NOMO-1 treated with dmso at 0.1 percent for 144 hours (cell line): ENCODE measurements around the gene TKTL2.
"Not testable (repeated sequence)": the region's sequence is repeated elsewhere in the genome, so short reads cannot be mapped to it uniquely, and the experiment has no call there.

Experiments
- DNase-seq: peaks from one replicate; lab custom pipeline; 2025; ENCODE audit not compliant: unreplicated experiment; lab: John Stamatoyannopoulos, UW

TKTL2 gene

GRCh38 chr4:163448540-163449203 lies 24.9 kb downstream of the TKTL2 start:
- no peak for DNase-seq

- DNase-seq, result no peak
Observed at GRCh38 chr4:163447481-163447880, 26.1 kb downstream of the TKTL2 start.

GRCh38 chr4:163447023-163447422 lies 26.5 kb downstream of the TKTL2 start:
- DNase-seq, result not testable (repeated sequence)

- no peak for DNase-seq
Observed at GRCh38 chr4:163440040-163440439, 33.5 kb downstream of the TKTL2 start.
